ENCODE results near the gene PRG3.

PRG3 gene

DNA sequence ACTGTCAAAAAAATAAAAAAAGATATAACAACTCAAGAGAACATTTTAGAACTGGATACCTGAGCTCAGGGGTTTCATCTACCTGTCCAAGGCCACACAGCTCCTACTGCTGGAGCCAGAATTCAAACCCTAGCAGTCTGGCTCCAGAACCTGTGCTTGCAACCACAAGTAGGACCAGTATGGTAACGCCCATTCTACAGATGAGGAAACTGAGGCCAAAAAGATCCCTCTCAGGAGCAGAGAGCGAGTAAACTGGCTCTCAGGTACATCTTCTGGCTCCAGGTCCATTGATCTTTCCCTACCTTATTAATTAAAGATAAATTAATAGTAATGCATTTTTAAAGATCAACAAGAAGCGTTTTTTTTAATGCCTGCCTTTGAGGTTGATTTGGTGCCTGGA is 23.6 kb downstream of the PRG3 start:
- no peak for DNase-seq (ENCODE audit: extremely low spot score)
- POLR2A ChIA-PET, result interaction anchor here (0.5 kb wide), 1 partner anchor 44 kb away, joined by 5 read pairs; no protein-coding TSS in a partner anchor
- CTCF ChIA-PET, result interaction anchor here (1.1 to 6.2 kb wide), 5 partner anchors 9 to 211 kb away, joined by 3 to 32 read pairs (median 4); partner anchors contain the start of genes P2RX3 and UBE2L6
- TF ChIP-seq, protein P1, sequence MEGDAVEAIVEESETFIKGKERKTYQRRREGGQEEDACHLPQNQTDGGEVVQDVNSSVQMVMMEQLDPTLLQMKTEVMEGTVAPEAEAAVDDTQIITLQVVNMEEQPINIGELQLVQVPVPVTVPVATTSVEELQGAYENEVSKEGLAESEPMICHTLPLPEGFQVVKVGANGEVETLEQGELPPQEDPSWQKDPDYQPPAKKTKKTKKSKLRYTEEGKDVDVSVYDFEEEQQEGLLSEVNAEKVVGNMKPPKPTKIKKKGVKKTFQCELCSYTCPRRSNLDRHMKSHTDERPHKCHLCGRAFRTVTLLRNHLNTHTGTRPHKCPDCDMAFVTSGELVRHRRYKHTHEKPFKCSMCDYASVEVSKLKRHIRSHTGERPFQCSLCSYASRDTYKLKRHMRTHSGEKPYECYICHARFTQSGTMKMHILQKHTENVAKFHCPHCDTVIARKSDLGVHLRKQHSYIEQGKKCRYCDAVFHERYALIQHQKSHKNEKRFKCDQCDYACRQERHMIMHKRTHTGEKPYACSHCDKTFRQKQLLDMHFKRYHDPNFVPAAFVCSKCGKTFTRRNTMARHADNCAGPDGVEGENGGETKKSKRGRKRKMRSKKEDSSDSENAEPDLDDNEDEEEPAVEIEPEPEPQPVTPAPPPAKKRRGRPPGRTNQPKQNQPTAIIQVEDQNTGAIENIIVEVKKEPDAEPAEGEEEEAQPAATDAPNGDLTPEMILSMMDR (IDR thresholded peaks at IDR 0.05; ENCODE audit: control extremely low read depth, extremely low read depth, low read depth, missing control alignments), result no peak

DNA sequence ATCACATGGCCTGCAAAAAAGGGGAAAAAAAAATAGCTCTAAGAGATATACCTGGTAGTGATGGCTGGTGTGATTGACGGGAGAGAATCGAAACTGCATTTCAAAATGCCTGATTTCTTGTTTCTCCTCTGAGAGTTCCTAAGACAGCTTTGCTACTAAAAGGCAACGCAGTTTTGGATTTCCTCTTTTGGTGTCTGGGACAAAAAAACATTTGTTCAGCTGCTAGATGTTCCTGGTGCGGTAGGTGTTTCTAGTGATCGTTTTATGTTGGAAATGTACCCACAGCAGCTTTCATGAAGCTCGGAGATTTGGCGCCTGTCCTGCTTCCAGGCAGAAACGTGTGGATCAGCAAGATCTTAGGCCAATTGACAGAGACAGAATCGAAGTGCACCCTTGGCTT is 24.7 kb downstream of the PRG3 start:
- DNase-seq (ENCODE audit: extremely low spot score), result no peak
- TF ChIP-seq, protein P1 (IDR thresholded peaks at IDR 0.05; ENCODE audit: control extremely low read depth, extremely low read depth, low read depth, missing control alignments), result no peak
- CTCF ChIA-PET, result interaction anchor here (1.7 to 6.2 kb wide), 2 partner anchors 9 to 12 kb away, joined by 4 to 32 read pairs; no protein-coding TSS in a partner anchor
- POLR2A ChIA-PET, result interaction anchor here (0.8 kb wide), 1 partner anchor 23 kb away, joined by 3 read pairs; no protein-coding TSS in a partner anchor

DNA sequence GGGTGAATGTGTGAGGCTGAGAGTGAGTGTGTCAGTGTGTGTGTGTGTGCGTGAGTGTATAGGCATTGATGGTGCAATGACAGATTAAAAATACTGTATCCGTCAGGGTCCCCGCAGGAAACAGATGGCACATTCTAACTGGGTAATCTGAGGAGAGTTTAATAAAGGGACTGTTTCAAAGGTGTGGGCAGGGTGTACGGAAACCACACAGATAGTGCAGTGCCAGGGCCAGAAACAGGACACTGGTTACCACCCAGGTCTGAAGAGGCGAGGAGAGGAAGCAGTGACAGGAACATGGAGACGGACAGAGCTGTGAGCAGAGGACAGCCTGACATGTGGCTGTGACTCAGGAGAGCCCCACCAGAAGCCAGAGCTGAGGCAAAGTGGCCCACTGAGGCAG is 26.3 kb downstream of the PRG3 start:
- CTCF ChIA-PET, result interaction anchor here (1.0 kb wide), 1 partner anchor 9 kb away, joined by 3 read pairs; no protein-coding TSS in a partner anchor
- no peak for DNase-seq (ENCODE audit: extremely low spot score)
- POLR2A ChIA-PET, result no interaction called here
- TF ChIP-seq, protein P1 (IDR thresholded peaks at IDR 0.05; ENCODE audit: control extremely low read depth, extremely low read depth, low read depth, missing control alignments), result no peak

DNA sequence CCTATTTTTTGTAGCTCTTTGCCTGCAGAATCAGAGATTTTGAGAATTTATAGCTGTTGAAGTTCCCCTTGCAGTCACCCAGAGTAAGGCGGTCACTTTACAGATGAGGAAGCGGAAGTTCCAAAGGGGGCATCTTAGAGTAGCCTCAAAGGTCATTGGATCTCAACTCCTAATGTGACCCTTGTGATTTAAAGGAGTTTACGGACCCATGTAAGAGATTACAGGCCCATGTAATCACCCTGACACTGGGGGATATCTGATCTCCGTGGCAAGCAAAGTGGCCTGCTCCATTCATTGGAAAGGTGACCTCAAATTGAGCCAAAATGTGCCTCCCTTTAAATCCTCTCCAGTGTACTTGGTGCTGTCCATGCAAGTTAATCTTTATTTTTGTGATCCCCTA is 27.1 kb downstream of the PRG3 start:
- ChIA-PET CTCF (interaction anchor here (1.2 to 2.5 kb wide), 6 partner anchors 8 to 175 kb away, joined by 3 to 13 read pairs (median 6); partner anchors contain the start of gene P2RX3), POLR2A (no interaction called here)
- DNase-seq (ENCODE audit: extremely low spot score), result no peak
- TF ChIP-seq, protein P1 (IDR thresholded peaks at IDR 0.05; ENCODE audit: control extremely low read depth, extremely low read depth, low read depth, missing control alignments), result no peak

DNA sequence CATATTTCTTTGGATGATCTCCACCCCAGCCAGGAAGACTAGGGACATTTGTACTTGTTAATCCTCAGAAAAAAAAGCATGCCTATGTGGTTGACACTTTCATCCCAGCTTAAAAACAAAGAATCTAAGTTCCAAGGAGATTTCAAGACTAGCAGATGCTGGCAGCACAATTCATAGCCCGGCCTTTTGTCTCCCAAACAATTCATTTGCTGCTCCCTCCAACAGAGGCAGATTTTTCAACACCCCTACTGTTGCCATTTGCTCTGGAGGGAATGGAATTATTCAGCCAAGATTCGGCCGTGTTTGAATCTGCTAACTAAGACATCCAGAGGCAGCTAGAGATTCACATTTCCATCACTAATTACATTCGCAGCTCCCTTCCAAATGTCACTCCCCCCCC is 27.5 kb downstream of the PRG3 start:
- no peak for DNase-seq (ENCODE audit: extremely low spot score)
- POLR2A ChIA-PET, result no interaction called here
- CTCF ChIA-PET, result interaction anchor here (0.7 to 2.5 kb wide), 9 partner anchors 9 to 176 kb away, joined by 3 to 13 read pairs (median 5); partner anchors contain the start of gene P2RX3
- TF ChIP-seq, protein P1 (IDR thresholded peaks at IDR 0.05; ENCODE audit: control extremely low read depth, extremely low read depth, low read depth, missing control alignments), result no peak

DNA sequence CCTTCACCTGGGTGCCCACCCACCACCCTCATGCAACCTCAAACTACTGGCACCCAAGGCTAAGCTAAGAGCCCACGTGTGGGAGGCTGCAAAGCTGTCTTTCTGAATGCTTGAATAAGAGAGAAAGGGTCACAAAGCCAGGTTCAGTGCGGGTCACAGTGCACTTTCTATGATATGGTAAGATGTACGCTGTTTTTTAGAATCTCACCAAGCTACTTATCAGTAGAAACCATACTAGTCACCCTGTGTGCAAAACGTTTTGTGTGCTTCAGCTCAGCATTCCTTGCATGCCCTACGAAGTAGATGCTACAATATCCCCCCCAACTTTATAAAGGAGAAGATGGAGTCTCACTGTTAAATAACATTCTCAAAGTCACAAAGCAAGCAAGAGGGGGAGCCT is 27.9 kb downstream of the PRG3 start:
- TF ChIP-seq, protein P1 (IDR thresholded peaks at IDR 0.05; ENCODE audit: control extremely low read depth, extremely low read depth, low read depth, missing control alignments), result no peak
- ChIA-PET CTCF (interaction anchor here (0.7 to 2.5 kb wide), 11 partner anchors 9 to 292 kb away, joined by 3 to 13 read pairs (median 5); partner anchors contain the start of gene P2RX3), POLR2A (no interaction called here)
- DNase-seq (ENCODE audit: extremely low spot score), result no peak

All from GM10248 (cell line).